GM13977 (cell line): ENCODE data around the gene ATP10A.
"Not testable (repeated sequence)": the region's sequence is repeated elsewhere in the genome, so short reads cannot be mapped to it uniquely, and the experiment has no call there.

Experiments used
- DNase-seq: peaks from one replicate; pipeline ENCODE4 v3.0.0; 2012; ENCODE audit warnings: low spot score
- in situ Hi-C: fragments of 300-500 bp; cut with MboI; formaldehyde crosslinking; loops from one replicate; pipeline ENCODE4 v1.12.0; 2022; ENCODE audit warnings: low sequenced_read_pairs, low pct_unique_long_range_greater_than_20kb, mixed read lengths, inconsistent platforms; ENCODE audit not compliant: unreplicated experiment
- TF ChIP-seq, protein P1 (sequence below): IDR thresholded peaks from 2 replicates; pipeline ENCODE4 v1.5.1; 2012; ENCODE audit warnings: mild to moderate bottlenecking, control low read depth; ENCODE audit not compliant: insufficient read depth; ENCODE audit errors: extremely low read depth, missing control alignments

Gene ATP10A

DNA sequence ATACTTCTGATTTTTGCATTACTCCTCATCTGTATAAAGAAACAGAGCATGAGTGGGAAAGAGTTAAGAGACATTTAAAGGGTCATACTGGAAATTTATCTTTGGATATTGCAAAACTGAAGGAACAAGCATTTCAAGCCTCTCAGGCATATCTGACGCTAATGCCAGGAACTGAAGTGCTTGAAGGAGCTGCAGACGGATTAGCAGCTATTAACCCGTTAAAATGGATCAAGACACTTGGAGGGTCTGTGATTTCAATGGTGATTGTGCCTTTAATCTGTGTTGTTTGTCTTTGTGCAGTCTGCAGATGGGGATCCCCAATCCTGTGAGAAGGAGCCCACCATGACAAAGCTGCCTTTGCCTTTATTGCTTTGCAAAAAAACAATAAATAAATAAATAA is 221.8 kb downstream of the ATP10A start:
- TF ChIP-seq, protein P1, sequence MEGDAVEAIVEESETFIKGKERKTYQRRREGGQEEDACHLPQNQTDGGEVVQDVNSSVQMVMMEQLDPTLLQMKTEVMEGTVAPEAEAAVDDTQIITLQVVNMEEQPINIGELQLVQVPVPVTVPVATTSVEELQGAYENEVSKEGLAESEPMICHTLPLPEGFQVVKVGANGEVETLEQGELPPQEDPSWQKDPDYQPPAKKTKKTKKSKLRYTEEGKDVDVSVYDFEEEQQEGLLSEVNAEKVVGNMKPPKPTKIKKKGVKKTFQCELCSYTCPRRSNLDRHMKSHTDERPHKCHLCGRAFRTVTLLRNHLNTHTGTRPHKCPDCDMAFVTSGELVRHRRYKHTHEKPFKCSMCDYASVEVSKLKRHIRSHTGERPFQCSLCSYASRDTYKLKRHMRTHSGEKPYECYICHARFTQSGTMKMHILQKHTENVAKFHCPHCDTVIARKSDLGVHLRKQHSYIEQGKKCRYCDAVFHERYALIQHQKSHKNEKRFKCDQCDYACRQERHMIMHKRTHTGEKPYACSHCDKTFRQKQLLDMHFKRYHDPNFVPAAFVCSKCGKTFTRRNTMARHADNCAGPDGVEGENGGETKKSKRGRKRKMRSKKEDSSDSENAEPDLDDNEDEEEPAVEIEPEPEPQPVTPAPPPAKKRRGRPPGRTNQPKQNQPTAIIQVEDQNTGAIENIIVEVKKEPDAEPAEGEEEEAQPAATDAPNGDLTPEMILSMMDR: no peak
- in situ Hi-C loops: no loop called here
- DNase-seq: no peak

DNA sequence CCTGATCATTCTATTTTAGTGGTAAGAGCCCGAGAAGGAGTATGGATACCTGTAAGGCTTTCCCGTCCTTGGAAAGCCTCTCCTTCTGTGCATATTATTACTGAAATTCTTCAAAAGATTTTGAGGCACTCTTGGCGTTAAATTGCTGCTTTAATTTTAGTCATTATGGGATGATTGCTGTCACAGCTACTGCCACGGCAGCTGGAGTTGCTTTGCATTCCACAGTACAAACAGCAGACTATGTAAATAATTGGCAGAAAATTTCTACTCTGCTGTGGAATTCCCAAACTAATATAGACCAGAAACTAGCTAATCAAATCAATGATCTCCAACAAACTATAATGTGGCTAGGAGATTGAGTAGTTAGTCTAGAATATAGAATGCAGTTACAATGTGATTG is 222.2 kb downstream of the ATP10A start:
- DNase-seq, in situ Hi-C loops: not testable (repeated sequence)

DNA sequence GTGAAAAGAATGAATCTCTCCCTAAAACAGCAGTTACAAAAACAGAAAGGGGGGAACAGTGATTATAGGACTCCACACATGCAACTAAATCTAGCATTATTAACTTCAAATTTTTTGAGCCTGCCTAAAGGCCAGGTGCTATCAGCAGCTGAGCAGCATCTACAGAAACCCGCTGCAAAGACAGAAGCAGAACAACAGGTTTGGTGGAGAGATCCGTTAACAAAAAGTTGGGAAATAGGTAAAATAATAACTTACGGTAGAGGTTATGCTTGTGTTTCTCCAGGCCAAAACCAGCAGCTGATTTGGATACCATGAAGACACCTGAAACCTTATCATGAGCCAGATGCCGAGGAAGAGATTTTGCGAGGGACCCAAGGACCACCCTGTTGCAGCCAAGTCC is 222.7 kb downstream of the ATP10A start:
- no peak for DNase-seq
- TF ChIP-seq, protein P1: no peak
- in situ Hi-C loops: no loop called here

DNA sequence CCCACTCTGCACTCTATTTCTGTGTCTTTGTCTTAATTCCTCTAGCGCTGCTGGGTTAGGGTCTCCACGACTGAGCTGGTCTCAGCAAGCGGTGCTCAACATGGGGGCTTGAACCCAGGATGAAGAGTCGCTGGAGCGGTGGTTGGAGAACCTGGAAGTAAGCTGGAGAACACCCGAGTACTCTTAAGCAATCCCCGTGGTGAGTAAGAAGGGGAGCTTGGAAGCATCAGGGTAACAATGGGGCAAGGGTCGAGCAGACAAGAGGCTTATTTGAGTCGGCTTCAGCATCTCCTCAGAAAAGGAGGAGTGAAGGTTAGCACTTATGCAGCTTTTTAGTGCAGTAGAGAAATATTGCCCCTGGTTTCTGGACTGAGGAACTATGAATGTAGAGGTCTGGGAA is 226.6 kb downstream of the ATP10A start:
- in situ Hi-C loops, DNase-seq: not testable (repeated sequence)

DNA sequence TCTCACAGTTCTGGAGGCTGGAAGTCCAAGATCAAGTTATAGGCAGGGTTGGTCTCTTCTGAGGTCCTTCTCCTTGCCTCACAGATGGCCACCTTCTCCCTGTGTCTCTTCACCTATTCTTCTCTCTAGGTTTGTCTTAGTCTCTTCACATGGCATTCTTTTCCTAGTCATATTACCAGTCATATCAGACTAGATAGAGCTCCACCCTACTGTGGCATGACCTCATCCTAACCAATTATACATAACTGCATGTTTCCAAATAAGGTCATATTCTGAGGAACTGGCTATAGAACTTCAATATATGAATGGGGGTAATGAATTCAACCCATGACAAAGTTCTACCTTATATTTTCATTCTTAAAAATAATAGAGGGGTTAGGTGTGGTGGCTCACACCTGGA is 227.9 kb downstream of the ATP10A start:
- TF ChIP-seq, protein P1: no peak
- in situ Hi-C loops: no loop called here
- DNase-seq: no peak

DNA sequence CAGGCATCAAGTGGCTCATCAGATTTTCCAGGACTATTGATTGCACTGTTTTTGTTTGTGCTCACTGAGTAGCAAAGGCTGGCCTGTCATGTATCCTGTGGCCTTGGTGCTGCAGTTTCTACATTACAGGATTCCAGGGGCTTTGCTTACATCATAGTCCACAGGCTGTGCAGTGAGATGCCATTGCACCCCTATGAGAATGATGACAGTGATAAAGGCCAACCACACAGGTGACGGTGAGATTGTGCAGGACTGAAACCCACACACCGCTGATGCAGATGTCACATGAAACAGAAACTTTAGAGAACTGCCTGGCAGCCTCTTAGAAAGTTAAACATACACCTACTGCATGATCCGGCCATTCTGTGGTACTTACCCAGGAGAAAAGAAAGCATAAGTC is 229.3 kb downstream of the ATP10A start:
- in situ Hi-C loops: no loop called here
- no peak for DNase-seq
- TF ChIP-seq, protein P1: no peak

DNA sequence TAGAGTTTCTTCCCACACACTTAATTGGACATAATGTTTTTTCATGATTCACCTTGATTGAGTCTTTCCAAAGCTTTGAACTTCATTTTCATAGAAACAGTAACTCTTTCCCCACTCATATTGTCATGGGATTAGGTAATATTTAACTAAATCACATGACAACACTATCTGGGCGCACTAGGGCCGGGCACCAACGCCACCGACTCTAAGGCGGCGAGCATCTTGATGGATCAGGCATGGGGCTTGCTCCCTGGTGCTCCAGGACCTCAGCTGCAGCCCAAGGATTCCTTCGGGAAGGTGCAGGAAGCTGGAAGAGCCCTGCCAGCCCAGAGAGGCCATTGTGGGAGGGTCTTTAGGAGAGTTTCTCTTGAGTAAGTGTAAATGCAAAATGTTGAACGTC is 231.2 kb downstream of the ATP10A start:
- no peak for DNase-seq
- TF ChIP-seq, protein P1: no peak
- in situ Hi-C loops: no loop called here
